HepG2 (cell line): Measurements from ENCODE around the gene NAB2. TPM values are rescaled to one million over a fixed set of nuclear protein-coding genes. Genes with fewer than 3 reads are reported as not detected.

Experiments
- BCL6 ChIP-seq: IDR thresholded peaks from 2 replicates; pipeline ENCODE4 v1.6.1; 2016; ENCODE audit warnings: missing genetic modification reagents, missing compliant biosample characterization
- ETV5 ChIP-seq: IDR thresholded peaks from 2 replicates; pipeline ENCODE4 v1.6.1; 2018; ENCODE audit warnings: missing biosample characterization, missing genetic modification reagents, inconsistent platforms, borderline replicate concordance
- GZF1 ChIP-seq: sonication (generic); formaldehyde crosslinking; IDR thresholded peaks from 2 replicates; pipeline ENCODE4 v1.5.1; 2020; ENCODE audit warnings: mild to moderate bottlenecking, missing genetic modification reagents
- HNRNPUL1 ChIP-seq: fragments of 200-400 bp; formaldehyde crosslinking; IDR thresholded peaks from 2 replicates; pipeline ENCODE4 v1.6.1; 2017; ENCODE audit warnings: low read depth, mild to moderate bottlenecking, low read length, moderate library complexity
- MTF2 ChIP-seq: sonication (generic); formaldehyde crosslinking; IDR thresholded peaks from 2 replicates; pipeline ENCODE4 v1.5.0; 2020; ENCODE audit warnings: missing genetic modification reagents, borderline replicate concordance
- RARG ChIP-seq: sonication (generic); formaldehyde crosslinking; IDR thresholded peaks from 2 replicates; pipeline ENCODE4 v1.4.0; 2020; ENCODE audit warnings: low read depth, mild to moderate bottlenecking, missing genetic modification reagents
- SAFB2 ChIP-seq: sonication (generic); formaldehyde crosslinking; IDR thresholded peaks from 2 replicates; pipeline ENCODE4 v1.5.1; 2020; ENCODE audit warnings: missing genetic modification reagents, low read depth, mild to moderate bottlenecking, borderline replicate concordance
- TAF15 ChIP-seq: fragments of 200-400 bp; formaldehyde crosslinking; IDR thresholded peaks from one replicate; pipeline ENCODE4 v1.6.1; 2018; ENCODE audit warnings: mild to moderate bottlenecking, low read depth, low read length; ENCODE audit not compliant: poor library complexity, severe bottlenecking
- WIZ ChIP-seq: sonication (generic); formaldehyde crosslinking; IDR thresholded peaks from 2 replicates; pipeline ENCODE4 v1.5.1; 2020; ENCODE audit warnings: mild to moderate bottlenecking, missing genetic modification reagents
- ZFP36L2 ChIP-seq: sonication (generic); formaldehyde crosslinking; IDR thresholded peaks from 2 replicates; pipeline ENCODE4 v1.4.0; 2020; ENCODE audit warnings: missing genetic modification reagents
- ZFP62 ChIP-seq: sonication (generic); formaldehyde crosslinking; IDR thresholded peaks from 2 replicates; pipeline ENCODE4 v1.4.0; 2020; ENCODE audit warnings: missing genetic modification reagents
- ZNF232 ChIP-seq: sonication (generic); formaldehyde crosslinking; IDR thresholded peaks from 2 replicates; pipeline ENCODE4 v1.4.0; 2020; ENCODE audit warnings: missing genetic modification reagents, borderline replicate concordance
- ZNF235 ChIP-seq: sonication (generic); formaldehyde crosslinking; IDR thresholded peaks from 2 replicates; pipeline ENCODE4 v1.8.1; 2023; ENCODE audit warnings: mild to moderate bottlenecking, missing genetic modification reagents, borderline replicate concordance
- ZNF605 ChIP-seq: sonication (generic); formaldehyde crosslinking; IDR thresholded peaks from 2 replicates; pipeline ENCODE4 v1.8.0; 2022; ENCODE audit warnings: mild to moderate bottlenecking, missing genetic modification reagents
- ZNF709 ChIP-seq: sonication (generic); formaldehyde crosslinking; IDR thresholded peaks from 2 replicates; pipeline ENCODE4 v1.5.0; 2020; ENCODE audit warnings: mild to moderate bottlenecking, missing genetic modification reagents
- ZNF746 ChIP-seq: sonication (generic); formaldehyde crosslinking; IDR thresholded peaks from 2 replicates; pipeline ENCODE4 v1.8.0; 2022; ENCODE audit warnings: mild to moderate bottlenecking, missing genetic modification reagents
- ZNF773 ChIP-seq: sonication (generic); formaldehyde crosslinking; IDR thresholded peaks from 2 replicates; pipeline ENCODE4 v1.4.0; 2020; ENCODE audit warnings: missing genetic modification reagents, borderline replicate concordance
- ZNF792 ChIP-seq: IDR thresholded peaks from 2 replicates; pipeline ENCODE4 v1.6.1; 2016
- ZNF841 ChIP-seq: sonication (generic); formaldehyde crosslinking; IDR thresholded peaks from 2 replicates; pipeline ENCODE4 v1.8.1; 2023; ENCODE audit warnings: missing genetic modification reagents, borderline replicate concordance
- ZSCAN30 ChIP-seq: sonication (generic); formaldehyde crosslinking; IDR thresholded peaks from 2 replicates; pipeline ENCODE4 v1.5.0; 2020; ENCODE audit warnings: mild to moderate bottlenecking, missing genetic modification reagents
- polyA plus RNA-seq, 8 experiments: library from polyadenylated mRNA; depleted of rRNA in 3 of 8; stranded (reverse) in 7 of 8; unstranded in 1 of 8; fragments of >200 nt; fragmentation: Illumina TruSeq in 4 of 8; extraction: Trizol in 4 of 8; gene quantifications; 2 replicates each; pipeline versions ENCODE4 v1.2.1 to v1.2.3, GENCODE V29; 2011 to 2016; ENCODE audit warnings: low read depth in 4 of 8, missing spikeins in 1 of 8, mixed read lengths in 1 of 8; ENCODE audit not compliant: insufficient read depth in 1 of 8
- total RNA-seq, 5 experiments: library from RNA; depleted of rRNA; stranded (reverse); fragments of >200 nt; fragmentation: Illumina TruSeq; extraction: Trizol; gene quantifications; 2 replicates each; pipeline ENCODE4 v1.2.3, GENCODE V29; 2016; ENCODE audit warnings: low read depth in 1 of 5
- TF ChIP-seq, protein P1 (sequence below): fragments of 450-650 bp; IDR thresholded peaks from 2 replicates; pipeline ENCODE4 v1.6.1; 2017
- TF ChIP-seq, protein P2 (sequence below): IDR thresholded peaks from 2 replicates; pipeline ENCODE4 v1.6.1; 2012; ENCODE audit warnings: inconsistent platforms
- TF ChIP-seq, protein P3 (sequence below): sonication (generic); formaldehyde crosslinking; IDR thresholded peaks from 2 replicates; pipeline ENCODE4 v1.5.0; 2020; ENCODE audit warnings: mild to moderate bottlenecking, missing genetic modification reagents
- TF ChIP-seq, protein P4 (sequence below): sonication (generic); formaldehyde crosslinking; IDR thresholded peaks from 2 replicates; pipeline ENCODE4 v1.4.0; 2020; ENCODE audit warnings: missing genetic modification reagents
- TF ChIP-seq, protein P5 (sequence below): sonication (generic); formaldehyde crosslinking; IDR thresholded peaks from 2 replicates; pipeline ENCODE4 v1.4.0; 2020; ENCODE audit warnings: mild to moderate bottlenecking, missing genetic modification reagents
- TF ChIP-seq, protein P6 (sequence below): sonication (generic); formaldehyde crosslinking; IDR thresholded peaks from 2 replicates; pipeline ENCODE4 v1.4.0; 2020; ENCODE audit warnings: mild to moderate bottlenecking, missing genetic modification reagents

NAB2 gene
- total and polyA plus RNA-seq, 2 of the 13 experiments (the other 11 are each of a cell fraction or from before 2014, with no cell fraction given), result 11.7 to 12.9 TPM

DNA sequence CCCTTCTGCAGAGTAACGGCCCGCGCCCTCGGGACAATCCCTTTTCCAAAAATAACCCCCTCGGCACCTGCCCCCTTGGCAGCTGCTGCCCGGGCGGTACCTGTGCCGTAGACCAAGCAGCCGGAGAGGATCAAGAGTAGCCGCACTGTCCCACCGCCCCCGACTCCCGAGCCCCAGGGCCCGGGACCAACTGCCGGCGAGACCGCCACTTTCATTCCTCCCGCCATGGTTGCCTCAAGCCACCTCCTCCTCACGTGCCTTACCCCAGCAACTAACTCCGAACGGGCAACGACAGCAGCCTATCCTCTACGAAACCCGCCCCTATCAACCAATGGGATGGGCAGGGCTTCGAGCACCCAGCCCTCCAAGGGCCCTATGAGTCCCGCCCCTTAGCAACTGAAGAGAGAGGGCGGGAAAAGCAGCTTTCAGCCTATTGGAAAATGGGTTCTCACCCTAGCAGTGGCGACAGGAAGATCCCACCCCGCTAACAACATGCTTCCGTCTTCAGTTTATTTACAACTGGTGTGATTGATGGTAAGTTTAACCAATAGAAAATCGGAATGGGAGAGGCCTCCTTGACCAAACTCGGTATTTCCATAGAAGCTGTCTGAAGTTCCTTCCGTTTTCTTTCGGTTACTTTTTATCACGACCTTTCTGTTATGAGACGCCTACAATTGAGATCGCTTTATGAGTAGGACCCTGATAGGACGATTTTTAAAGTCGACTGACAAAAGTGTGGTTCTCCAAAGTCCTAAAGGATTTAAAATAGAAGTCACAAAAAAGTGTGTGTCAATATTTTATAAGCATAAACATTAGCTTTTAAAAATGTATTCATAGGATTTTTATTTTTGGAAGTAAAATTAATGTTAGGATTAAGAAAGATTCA lies 10.2 kb upstream of the NAB2 start, which contains the start of gene NEMP1 (continued):
- TF ChIP-seq TAF15 (peak; percentile 82), MTF2 (no peak), ZNF746 (CRISPR knock-in tag) (no peak; the same call in 1 of the 2 replicates), ZFP36L2 (CRISPR knock-in tag) (no peak), ZSCAN30 (CRISPR knock-in tag) (no peak), ZNF841 (CRISPR knock-in tag) (no peak), ZNF792 (CRISPR knock-in tag) (no peak; the same call in 1 of the 2 replicates), WIZ (no peak), ZNF773 (no peak), ZFP62 (CRISPR knock-in tag) (no peak), ZNF605 (CRISPR knock-in tag) (peak; percentile 75), RARG (CRISPR knock-in tag) (no peak), ZNF235 (CRISPR knock-in tag) (no peak), GZF1 (CRISPR knock-in tag) (no peak), BCL6 (CRISPR knock-in tag) (no peak; the same call in 1 of the 2 replicates), SAFB2 (CRISPR knock-in tag) (no peak), ETV5 (CRISPR knock-in tag) (no peak; the same call in 1 of the 2 replicates), HNRNPUL1 (no peak), ZNF709 (no peak), ZNF232 (CRISPR knock-in tag) (0 out of 2 replicates have a peak, but pooled peaks have one; percentile 23)
- TF ChIP-seq, protein P1, sequence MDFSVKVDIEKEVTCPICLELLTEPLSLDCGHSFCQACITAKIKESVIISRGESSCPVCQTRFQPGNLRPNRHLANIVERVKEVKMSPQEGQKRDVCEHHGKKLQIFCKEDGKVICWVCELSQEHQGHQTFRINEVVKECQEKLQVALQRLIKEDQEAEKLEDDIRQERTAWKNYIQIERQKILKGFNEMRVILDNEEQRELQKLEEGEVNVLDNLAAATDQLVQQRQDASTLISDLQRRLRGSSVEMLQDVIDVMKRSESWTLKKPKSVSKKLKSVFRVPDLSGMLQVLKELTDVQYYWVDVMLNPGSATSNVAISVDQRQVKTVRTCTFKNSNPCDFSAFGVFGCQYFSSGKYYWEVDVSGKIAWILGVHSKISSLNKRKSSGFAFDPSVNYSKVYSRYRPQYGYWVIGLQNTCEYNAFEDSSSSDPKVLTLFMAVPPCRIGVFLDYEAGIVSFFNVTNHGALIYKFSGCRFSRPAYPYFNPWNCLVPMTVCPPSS, result no peak
- TF ChIP-seq, protein P2, sequence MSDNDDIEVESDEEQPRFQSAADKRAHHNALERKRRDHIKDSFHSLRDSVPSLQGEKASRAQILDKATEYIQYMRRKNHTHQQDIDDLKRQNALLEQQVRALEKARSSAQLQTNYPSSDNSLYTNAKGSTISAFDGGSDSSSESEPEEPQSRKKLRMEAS, result peak; percentile 96
- TF ChIP-seq, protein P3, sequence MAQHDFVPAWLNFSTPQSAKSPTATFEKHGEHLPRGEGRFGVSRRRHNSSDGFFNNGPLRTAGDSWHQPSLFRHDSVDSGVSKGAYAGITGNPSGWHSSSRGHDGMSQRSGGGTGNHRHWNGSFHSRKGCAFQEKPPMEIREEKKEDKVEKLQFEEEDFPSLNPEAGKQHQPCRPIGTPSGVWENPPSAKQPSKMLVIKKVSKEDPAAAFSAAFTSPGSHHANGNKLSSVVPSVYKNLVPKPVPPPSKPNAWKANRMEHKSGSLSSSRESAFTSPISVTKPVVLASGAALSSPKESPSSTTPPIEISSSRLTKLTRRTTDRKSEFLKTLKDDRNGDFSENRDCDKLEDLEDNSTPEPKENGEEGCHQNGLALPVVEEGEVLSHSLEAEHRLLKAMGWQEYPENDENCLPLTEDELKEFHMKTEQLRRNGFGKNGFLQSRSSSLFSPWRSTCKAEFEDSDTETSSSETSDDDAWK (CRISPR knock-in tag), result no peak
- TF ChIP-seq, protein P4, sequence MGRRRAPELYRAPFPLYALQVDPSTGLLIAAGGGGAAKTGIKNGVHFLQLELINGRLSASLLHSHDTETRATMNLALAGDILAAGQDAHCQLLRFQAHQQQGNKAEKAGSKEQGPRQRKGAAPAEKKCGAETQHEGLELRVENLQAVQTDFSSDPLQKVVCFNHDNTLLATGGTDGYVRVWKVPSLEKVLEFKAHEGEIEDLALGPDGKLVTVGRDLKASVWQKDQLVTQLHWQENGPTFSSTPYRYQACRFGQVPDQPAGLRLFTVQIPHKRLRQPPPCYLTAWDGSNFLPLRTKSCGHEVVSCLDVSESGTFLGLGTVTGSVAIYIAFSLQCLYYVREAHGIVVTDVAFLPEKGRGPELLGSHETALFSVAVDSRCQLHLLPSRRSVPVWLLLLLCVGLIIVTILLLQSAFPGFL (CRISPR knock-in tag), result no peak
- TF ChIP-seq, protein P5, sequence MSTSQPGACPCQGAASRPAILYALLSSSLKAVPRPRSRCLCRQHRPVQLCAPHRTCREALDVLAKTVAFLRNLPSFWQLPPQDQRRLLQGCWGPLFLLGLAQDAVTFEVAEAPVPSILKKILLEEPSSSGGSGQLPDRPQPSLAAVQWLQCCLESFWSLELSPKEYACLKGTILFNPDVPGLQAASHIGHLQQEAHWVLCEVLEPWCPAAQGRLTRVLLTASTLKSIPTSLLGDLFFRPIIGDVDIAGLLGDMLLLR (CRISPR knock-in tag), result peak; percentile 61; the same call in 1 of the 2 replicates
- TF ChIP-seq, protein P6, sequence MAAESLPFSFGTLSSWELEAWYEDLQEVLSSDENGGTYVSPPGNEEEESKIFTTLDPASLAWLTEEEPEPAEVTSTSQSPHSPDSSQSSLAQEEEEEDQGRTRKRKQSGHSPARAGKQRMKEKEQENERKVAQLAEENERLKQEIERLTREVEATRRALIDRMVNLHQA (CRISPR knock-in tag), result no peak
